Testis (tissue), 3 donors: ENCODE measurements around the gene EGLN2. TPM values are rescaled to one million over a fixed set of nuclear protein-coding genes. Genes with fewer than 3 reads are reported as not detected.

Source experiments
- DNase-seq: peaks from one replicate; pipeline ENCODE4 v3.0.0-alpha.2; 2019
- H3K27ac ChIP-seq, 2 donors: fragments of 200-600 bp; sonication (generic); one replicate each; pipeline ENCODE4 v1.5.1; 2019
- H3K27me3 ChIP-seq: fragments of 200-600 bp; sonication (generic); one replicate; pipeline ENCODE4 v1.5.1; 2019
- H3K36me3 ChIP-seq: fragments of 200-600 bp; sonication (generic); one replicate; pipeline ENCODE4 v1.5.1; 2017; ENCODE audit warnings: low read depth; ENCODE audit errors: missing control alignments
- H3K4me1 ChIP-seq: fragments of 200-600 bp; sonication (generic); one replicate; pipeline ENCODE4 v1.5.1; 2019
- H3K4me3 ChIP-seq, 2 donors: fragments of 200-600 bp; sonication (generic); one replicate each; pipeline ENCODE4 v1.5.1; 2017 to 2019
- H3K9me3 ChIP-seq: fragments of 200-600 bp; sonication (generic); one replicate; pipeline ENCODE4 v1.5.1; 2017
- CTCF ChIP-seq, 3 experiments: fragments of 450-650 bp in 2 of 3; fragments of 200-600 bp in 1 of 3; sonication (generic) in 1 of 3; IDR thresholded peaks; one replicate each; pipeline ENCODE4 v1.5.1; 2016 to 2019; ENCODE audit warnings: antibody characterized with exemption in 3 of 3, mild to moderate bottlenecking in 2 of 3, moderate library complexity in 1 of 3
- POLR2A ChIP-seq: fragments of 450-650 bp; IDR thresholded peaks from one replicate; pipeline ENCODE4 v1.6.1; 2017; ENCODE audit warnings: antibody characterized with exemption, mild to moderate bottlenecking, moderate library complexity
- WGBS, 2 donors: methylation state at CpG; one replicate each; pipeline ENCODE4 v1.1.5; 2018; 5-methylcytosine and 5-hydroxymethylcytosine counted together
- intact Hi-C: fragments of 100-400 bp; cut with DNase I; formaldehyde crosslinking; loops from one replicate; pipeline ENCODE4 v1.15.1; 2023; ENCODE audit warnings: low total_unique reads
- polyA plus RNA-seq: library from polyadenylated mRNA; stranded (reverse); fragments of 350-450 nt; fragmentation: Illumina TruSeq; extraction: RNeasy Lipid Tissue Mini Kit (QIAGEN cat#74804); gene quantifications from one replicate; pipeline ENCODE4 v1.2.3, GENCODE V29; 2014; ENCODE audit warnings: low read depth, low replicate concordance; ENCODE audit not compliant: insufficient read depth
- total RNA-seq, 2 donors: library from RNA; depleted of rRNA; stranded (reverse); fragments of >200 nt; gene quantifications; one replicate each; pipeline ENCODE4 v1.2.3, GENCODE V29; 2016

Gene EGLN2
- total and polyA plus RNA-seq, 3 donors from 2014 or later: 245 to 489 (median 260) TPM

- 68 to 80% methylated on average over 9 of the region's 9 CpGs for WGBS, 2 donors
- intact Hi-C loops: no loop called here
- peaks cover 12% of the 10 kb centered on the region for H3K4me1 ChIP-seq
- TF ChIP-seq POLR2A (no peak), CTCF (IDR thresholded peaks at IDR 0.05) (no peak)
- H3K9me3 ChIP-seq: no peaks in the 10 kb centered on the region
- H3K27ac ChIP-seq: no peak within 1 kb of the TSS
- DNase-seq: no peak
- no peak within 1 kb of the TSS for H3K4me3 ChIP-seq
- H3K27me3 ChIP-seq: no peaks in the 10 kb centered on the region
- H3K36me3 ChIP-seq: no peaks in the 10 kb centered on the region
Measured at GRCh38 chr19:40774916-40775631, 23.9 kb upstream of the EGLN2 start, which contains the start of gene MIA. Gene MIA, plus strand, starts transcription at chr19:40775521. Its CDS starts 22 bp downstream, at chr19:40775543.

DNA sequence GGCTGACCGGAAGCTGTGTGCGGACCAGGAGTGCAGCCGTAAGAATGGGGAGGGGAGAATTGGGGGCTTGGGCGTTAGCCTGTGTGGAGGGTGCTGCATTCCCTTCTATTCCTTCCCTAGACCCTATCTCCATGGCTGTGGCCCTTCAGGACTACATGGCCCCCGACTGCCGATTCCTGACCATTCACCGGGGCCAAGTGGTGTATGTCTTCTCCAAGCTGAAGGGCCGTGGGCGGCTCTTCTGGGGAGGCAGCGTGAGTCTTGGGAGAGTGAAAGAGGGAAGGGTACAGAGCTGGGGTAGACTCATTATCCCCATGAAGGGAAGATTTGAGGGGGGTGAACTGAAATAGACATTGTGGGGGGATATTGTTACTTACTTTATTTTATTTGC lies 23.4 kb upstream of the EGLN2 start:
- H3K36me3 ChIP-seq: no peaks in the 10 kb centered on the region
- TF ChIP-seq CTCF (IDR thresholded peaks at IDR 0.05) (no peak), POLR2A (no peak)
- H3K4me1 ChIP-seq: peaks cover 12% of the 10 kb centered on the region
- H3K4me3 ChIP-seq: no peak overlapping the region
- no peaks in the 10 kb centered on the region for H3K9me3 ChIP-seq
- 82 to 87% methylated on average over 10 of the region's 10 CpGs for WGBS, 2 donors
- H3K27me3 ChIP-seq: no peaks in the 10 kb centered on the region
- H3K27ac ChIP-seq: no peak overlapping the region
- intact Hi-C loops: no loop called here
- DNase-seq: no peak

DNA sequence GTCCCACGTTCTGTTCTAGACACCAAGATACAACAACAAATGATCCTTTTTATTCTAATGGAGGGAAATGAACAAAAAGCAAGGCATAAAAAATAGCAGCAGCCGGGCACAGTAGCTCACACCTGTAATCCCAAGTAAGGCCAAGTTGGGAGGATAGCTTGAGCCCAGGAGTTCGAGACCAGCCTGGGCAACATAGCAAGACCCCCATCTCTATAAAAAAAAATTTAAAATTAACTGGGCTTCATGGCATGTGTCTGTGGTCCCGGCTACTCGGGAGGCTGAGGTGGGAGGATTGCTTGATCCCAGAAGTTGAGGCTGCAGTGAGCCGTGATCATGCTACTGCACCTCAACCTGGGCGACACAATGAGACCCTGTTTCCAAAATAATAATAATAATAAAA lies 22.6 kb upstream of the EGLN2 start:
- H3K27me3 ChIP-seq: no peaks in the 10 kb centered on the region
- 60 to 75% methylated on average over 7 of the region's 7 CpGs for WGBS, 2 donors
- H3K4me1 ChIP-seq: peaks cover 12% of the 10 kb centered on the region
- H3K36me3 ChIP-seq: no peaks in the 10 kb centered on the region
- intact Hi-C loops: no loop called here
- no peak for DNase-seq
- TF ChIP-seq CTCF (IDR thresholded peaks at IDR 0.05) (no peak), POLR2A (no peak)
- peak overlapping the region in 1 of 2 donors; percentile 95 for H3K27ac ChIP-seq
- H3K9me3 ChIP-seq: no peaks in the 10 kb centered on the region
- no peak overlapping the region for H3K4me3 ChIP-seq

GRCh38 chr19:40776932-40777644 lies 21.9 kb upstream of the EGLN2 start:
- no peaks in the 10 kb centered on the region for H3K27me3 ChIP-seq
- peak overlapping the region; percentile 73 to 95 for H3K4me3 ChIP-seq
- DNase-seq: peak; percentile 97
- H3K36me3 ChIP-seq: no peaks in the 10 kb centered on the region
- intact Hi-C loops: no loop called here
- H3K4me1 ChIP-seq: peaks cover 12% of the 10 kb centered on the region
- WGBS, 2 donors: 8 to 10% methylated on average over 13 of the region's 13 CpGs
- peak overlapping the region; percentile 95 to 96 for H3K27ac ChIP-seq
- H3K9me3 ChIP-seq: no peaks in the 10 kb centered on the region
- TF ChIP-seq POLR2A: no peak
- TF ChIP-seq CTCF (IDR thresholded peaks at IDR 0.05): no peak
